GM18909 (cell line): ENCODE results near the gene GFOD1.
"Not testable (repeated sequence)": the region's sequence is repeated elsewhere in the genome, so short reads cannot be mapped to it uniquely, and the experiment has no call there.

Experiments used
- ATAC-seq: cut with Tn5 transposase; IDR thresholded peaks from one replicate; pipeline ENCODE4 v1.9.1; 2021; ENCODE audit warnings: mild to moderate bottlenecking; ENCODE audit not compliant: unreplicated experiment, poor library complexity

The GFOD1 gene

GRCh38 chr6:13468839-13469238 lies 18.6 kb downstream of the GFOD1 start:
- no peak for ATAC-seq

- ATAC-seq = no peak
Measured at GRCh38 chr6:13467216-13467600, 20.2 kb downstream of the GFOD1 start.

- ATAC-seq = no peak
Measured at GRCh38 chr6:13466304-13467215, 20.8 kb downstream of the GFOD1 start.

- no peak for ATAC-seq
Measured at GRCh38 chr6:13465734-13466133, 21.7 kb downstream of the GFOD1 start.

GRCh38 chr6:13463941-13464340 lies 23.5 kb downstream of the GFOD1 start:
- ATAC-seq = no peak

- ATAC-seq = no peak
Measured at GRCh38 chr6:13463328-13463717, 24.1 kb downstream of the GFOD1 start.

GRCh38 chr6:13462458-13463327 lies 24.7 kb downstream of the GFOD1 start:
- ATAC-seq = no peak

GRCh38 chr6:13461805-13462204 lies 25.6 kb downstream of the GFOD1 start:
- ATAC-seq = no peak

- no peak for ATAC-seq
Measured at GRCh38 chr6:13461307-13461706, 26.1 kb downstream of the GFOD1 start.

GRCh38 chr6:13460289-13460688 lies 27.1 kb downstream of the GFOD1 start:
- ATAC-seq = not testable (repeated sequence)

- ATAC-seq = no peak
Measured at GRCh38 chr6:13457577-13457976, 29.8 kb downstream of the GFOD1 start.

GRCh38 chr6:13455552-13455966 lies 31.8 kb downstream of the GFOD1 start:
- no peak for ATAC-seq

- peak; percentile 46 for ATAC-seq
Measured at GRCh38 chr6:13454286-13455221, 32.8 kb downstream of the GFOD1 start.

- ATAC-seq = no peak
Measured at GRCh38 chr6:13453771-13454251, 33.6 kb downstream of the GFOD1 start.

- no peak for ATAC-seq
Measured at GRCh38 chr6:13453153-13453552, 34.2 kb downstream of the GFOD1 start.

- no peak for ATAC-seq
Measured at GRCh38 chr6:13452346-13453117, 34.9 kb downstream of the GFOD1 start.

- no peak for ATAC-seq
Measured at GRCh38 chr6:13451181-13451895, 36.1 kb downstream of the GFOD1 start.

GRCh38 chr6:13450628-13451027 lies 36.8 kb downstream of the GFOD1 start:
- no peak for ATAC-seq
